ENCODE measurements around the gene TMEM220.
"Not testable (repeated sequence)": the region's sequence is repeated elsewhere in the genome, so short reads cannot be mapped to it uniquely, and the experiment has no call there.

TMEM220 gene

DNA sequence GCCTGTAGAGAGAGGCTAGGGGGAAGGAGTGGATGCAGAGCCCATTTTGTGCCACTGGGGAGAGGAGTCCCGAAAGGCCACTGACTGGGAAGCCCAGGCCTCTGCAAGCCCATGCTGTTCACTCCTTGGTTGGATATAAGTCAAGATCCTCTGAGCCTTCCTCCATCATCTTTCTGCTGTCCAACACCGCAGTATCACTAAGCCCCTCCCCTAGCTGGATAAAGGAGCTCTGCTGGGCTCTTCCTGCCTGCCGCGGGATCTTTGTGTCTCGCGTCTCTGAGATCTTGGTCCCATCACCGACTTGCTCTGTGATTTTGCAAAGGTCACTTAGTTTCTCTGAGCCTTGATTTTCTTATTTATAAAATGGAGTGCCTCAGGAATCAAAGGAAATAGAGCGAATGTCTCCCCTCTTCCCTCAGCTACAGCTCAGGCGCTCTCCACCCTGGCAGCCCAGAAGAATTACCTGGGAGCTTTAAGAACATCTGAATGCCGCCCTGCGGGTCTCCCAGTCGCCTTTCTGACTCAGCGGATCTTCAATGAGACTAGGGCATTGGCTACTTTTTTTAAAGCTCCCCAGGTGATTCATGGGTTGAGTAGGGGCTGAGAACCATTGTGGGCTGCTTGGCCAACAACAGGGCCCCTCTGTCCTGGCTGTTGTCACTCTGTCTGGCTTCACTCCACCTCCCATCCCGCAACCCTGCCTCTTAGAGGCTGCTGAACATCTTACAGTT, 25.2 kb upstream of the TMEM220 start:
- DNase-seq = no peak

DNA sequence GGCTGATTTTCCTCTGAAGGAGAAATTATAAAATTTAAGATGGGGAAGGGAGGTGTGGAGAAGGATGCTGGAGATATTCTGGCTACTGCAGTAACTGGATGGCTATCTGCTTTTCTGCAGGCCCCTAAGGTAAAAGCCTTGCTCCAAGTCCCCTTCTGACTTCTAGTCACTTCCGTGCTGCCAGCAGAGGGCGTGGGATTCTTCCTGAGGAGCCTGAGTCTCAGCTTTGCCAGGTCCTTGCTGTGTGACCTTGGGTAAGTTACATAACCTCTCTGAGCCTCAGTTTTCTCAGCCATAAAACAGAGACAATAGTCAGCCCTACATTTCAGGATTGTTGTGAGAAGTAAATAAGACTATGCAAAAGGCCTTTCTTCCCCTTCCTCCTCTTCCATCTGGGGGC, 24.3 kb upstream of the TMEM220 start:
- peak; percentile 56 for DNase-seq

- no peak for DNase-seq
Observed at GRCh38 chr17:10752696-10753095, 22.9 kb upstream of the TMEM220 start.

DNA sequence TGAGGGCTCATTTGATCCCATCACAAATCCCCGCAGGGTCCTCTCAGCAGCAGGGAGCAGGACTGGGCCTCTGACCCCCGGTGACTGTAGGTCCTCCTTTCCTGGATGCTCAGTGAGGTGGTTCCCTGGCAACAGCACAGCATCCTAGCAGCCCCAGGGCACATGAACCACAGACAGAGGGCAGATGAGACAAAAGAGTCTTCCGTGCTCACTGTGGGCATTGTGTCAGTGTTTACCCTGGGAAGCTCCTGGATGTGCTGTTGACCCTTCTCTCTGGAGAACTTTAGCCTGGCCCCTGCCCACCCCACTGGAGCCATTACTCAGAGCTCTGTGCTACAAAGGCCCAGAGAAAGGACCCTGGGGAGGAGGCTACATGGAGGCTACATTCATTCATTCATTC, 21.7 kb upstream of the TMEM220 start:
- no peak for DNase-seq

- no peak for DNase-seq
Observed at GRCh38 chr17:10750210-10750609, 20.4 kb upstream of the TMEM220 start.

DNA sequence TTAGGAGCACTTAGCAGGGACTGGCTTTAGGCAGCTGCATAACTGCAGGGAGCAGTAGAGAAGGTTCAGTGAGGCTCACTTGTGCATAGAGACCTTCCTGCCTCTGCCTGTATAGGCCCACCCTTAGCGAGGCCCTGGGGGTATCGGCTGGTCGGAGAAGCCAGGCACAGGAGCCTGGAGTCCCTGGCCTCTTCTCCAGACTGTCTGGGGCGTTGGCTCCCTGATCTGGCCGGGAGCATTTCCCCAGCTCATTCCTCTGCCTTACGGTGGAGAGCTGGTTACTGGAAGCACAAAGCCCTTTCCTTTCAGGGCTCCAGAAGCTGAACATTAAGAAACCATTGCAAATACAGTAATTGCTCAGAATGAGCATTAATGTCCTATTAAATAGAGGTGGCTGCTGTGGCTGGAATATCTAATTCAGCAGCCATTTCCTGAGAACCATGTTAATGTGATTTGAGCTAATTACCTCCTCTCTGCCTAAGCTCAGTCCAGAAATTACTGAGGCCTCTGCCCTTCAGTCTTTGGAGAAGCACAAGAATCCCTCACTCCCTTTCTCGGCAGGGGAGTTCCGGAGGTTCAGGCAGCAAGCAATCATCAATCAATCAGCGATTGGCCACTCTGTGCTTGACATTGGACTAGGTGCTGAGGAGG, 18.8 kb upstream of the TMEM220 start:
- no peak for DNase-seq

DNA sequence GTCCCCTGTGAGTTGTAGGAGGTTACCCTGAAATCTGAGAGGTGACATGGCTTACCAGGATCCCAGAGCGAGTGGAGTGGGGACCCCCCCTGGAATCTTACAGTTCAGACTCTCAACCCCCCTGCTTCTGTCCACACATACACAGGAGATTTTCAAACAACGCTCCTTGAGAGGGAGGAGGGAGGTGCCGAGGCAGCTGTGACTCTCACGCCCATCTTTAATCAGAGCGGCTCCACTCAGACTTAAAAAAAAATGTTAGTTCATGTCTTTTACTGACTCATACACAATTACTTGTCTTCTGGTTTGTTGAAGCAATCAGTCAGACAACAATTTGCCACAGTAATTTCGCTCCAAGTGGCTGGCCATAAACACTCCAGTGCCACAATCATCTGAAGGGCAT, 15.4 kb upstream of the TMEM220 start:
- DNase-seq = no peak

DNA sequence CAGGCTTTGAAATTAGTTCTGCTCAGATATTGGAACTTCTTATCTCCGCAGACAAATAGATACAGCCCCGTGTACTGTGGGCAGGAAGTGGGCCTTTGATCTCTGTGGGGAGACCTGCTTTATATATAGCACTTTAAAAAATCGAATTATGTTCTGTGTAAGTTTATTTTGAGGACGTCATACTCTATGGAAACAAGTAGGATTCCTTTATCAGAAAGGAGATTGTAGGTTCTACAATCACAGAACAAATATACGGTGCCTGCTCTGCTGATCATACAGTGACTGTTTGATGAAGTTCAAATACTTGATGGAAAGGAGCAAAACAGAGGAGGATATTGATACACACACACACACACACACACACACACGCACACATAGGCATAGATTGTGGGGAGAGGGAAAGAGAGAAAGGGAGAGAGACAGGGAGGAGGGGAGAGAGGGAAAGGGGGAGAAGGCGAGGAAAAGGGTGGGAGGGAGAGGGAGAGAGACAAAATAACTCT, 14.7 kb upstream of the TMEM220 start:
- no peak for DNase-seq

- no peak for DNase-seq
Observed at GRCh38 chr17:10743316-10744009, 13.6 kb upstream of the TMEM220 start.

DNA sequence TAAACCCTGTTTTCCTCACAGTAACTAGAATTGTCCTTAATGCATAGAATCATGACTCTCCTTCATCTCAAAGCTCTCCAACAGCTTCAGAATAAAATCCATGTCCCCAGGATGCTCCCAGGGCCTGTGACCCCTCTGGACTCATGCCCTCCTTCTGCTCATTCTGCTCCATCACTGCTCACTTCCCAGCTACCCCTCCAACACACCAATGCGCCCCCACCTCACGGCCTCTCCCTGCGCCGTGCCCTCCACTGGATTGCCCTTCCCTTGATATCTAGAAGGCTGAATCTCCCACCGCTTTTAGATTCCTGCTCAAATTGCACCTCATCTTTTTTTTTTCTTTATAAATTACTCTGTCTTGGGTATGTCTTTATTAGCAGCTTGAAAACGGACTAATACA, 12.6 kb upstream of the TMEM220 start:
- DNase-seq = no peak

DNA sequence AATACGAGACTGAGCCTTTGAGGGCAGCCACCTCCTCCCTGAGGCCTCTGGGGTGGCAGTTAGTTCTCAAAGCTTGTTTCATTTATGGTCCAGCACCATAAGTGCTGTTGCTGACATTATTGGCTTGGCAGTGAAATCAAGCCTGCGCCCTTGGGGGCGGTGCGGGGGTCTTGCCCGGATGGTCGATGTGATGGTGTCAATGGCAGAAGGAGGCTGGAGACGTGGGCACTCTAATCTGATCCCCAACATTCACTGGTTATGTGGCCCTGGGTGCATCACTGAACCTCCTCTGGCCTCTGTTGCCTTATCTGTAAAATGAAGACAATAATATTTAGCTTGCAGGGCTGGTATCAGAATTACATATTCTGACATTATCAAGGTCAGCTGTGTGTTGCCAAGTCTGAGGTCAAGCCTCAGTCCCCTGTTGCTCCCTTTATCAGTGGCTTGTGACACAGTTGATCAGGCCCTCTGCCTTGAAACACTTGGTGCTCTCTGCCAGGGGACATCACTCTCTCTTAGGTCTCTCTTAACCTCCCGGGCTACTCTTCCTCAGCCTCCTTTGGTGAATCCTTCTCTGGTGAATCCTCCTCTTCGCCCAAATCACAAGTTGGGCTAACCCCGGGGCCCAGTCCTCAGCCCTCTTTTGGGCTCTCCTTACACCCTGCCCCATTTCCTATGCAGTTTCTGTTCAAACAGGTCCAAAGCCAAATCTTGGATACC, 11.8 kb upstream of the TMEM220 start:
- no peak for DNase-seq

GRCh38 chr17:10739386-10739785, 9.6 kb upstream of the TMEM220 start:
- DNase-seq = no peak

GRCh38 chr17:10738521-10739258, 8.9 kb upstream of the TMEM220 start:
- DNase-seq = no peak

GRCh38 chr17:10737736-10738135, 7.9 kb upstream of the TMEM220 start:
- DNase-seq = no peak

DNA sequence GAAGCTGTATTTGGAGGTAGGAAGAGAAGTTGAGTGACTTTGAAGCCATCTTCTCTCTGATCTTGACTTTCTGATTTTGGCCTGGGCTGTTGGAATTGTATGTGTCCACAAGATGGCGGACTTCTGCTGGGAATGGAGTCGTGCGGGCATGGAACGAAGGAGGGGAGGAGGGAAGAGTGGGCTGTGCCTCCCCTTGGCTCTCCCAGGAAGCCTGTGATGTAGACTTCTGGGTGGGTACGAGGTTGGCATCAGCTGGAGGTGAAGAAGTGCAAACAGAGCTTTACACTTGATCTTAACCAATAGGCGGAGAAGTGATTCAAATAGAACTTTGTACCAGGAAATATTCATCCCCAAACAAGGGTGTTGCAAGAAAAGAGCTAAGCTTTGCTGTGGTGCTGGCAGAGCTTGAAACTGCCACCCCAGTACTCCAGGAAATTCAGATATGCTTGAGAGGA, 7.4 kb upstream of the TMEM220 start:
- peak; percentile 42 for DNase-seq

- no peak for DNase-seq
Observed at GRCh38 chr17:10735821-10736220, 6.0 kb upstream of the TMEM220 start.

GRCh38 chr17:10735251-10735650, 5.4 kb upstream of the TMEM220 start:
- no peak for DNase-seq

GRCh38 chr17:10733666-10734065, 3.8 kb upstream of the TMEM220 start:
- DNase-seq = no peak

GRCh38 chr17:10732121-10732520, 2.3 kb upstream of the TMEM220 start:
- DNase-seq = not testable (repeated sequence)

DNA sequence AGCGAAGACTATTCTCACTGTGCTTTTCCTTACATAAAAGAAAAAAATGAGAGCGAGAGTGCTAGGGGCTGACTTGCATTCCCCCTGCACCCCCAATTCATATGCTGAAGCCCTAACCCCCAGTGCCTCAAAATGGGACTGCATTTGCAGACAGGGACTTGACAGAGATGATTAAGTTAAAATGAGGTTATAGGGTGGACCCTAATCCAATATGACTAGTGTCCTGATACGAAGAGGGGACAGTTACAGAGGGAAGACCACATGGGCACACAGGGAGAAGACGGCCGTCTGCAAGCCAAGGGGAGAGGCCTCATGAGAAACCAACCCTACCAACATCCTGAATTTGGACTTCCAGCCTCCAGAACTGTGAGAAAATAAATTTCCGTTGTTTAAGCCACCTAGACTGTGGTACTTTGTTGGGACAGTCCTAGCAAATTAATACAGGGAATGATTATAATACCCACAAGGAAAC, 1.6 kb upstream of the TMEM220 start:
- DNase-seq = no peak

DNA sequence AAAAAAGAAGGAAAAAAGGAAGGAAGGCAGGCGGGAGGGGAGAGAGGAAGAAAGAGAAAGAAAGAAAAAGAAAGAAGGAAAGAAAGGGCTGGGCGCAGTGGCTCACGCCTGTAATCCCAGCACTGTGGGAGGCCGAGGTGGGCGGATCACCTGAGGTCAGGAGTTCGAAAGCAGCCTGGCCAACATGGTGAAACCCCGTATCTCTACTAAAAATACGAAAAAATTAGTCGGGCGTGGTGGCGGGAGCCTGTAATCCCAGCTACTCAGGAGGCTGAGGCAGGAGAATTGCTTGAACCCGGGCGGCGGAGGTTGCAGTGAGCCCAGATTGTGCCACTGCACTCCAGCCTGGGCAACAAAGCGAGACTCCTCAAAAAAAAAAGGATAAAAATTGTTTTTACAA, 424 bp upstream of the TMEM220 start:
- DNase-seq = not testable (repeated sequence)

- no peak for DNase-seq
Observed at GRCh38 chr17:10728331-10728892, 1.4 kb downstream of the TMEM220 start.

Measured in RPMI8226 (cell line).